ENCODE results near the gene GOLGA8A.

The GOLGA8A gene

GRCh38 chr15:34472947-34473346 is 35.3 kb upstream of the GOLGA8A start:
- Histone ChIP-seq H3K23ac (ENCODE audit: low read depth, low read length, poor library complexity) (no peak overlapping the region), H3K18ac (ENCODE audit: low read length) (no peak overlapping the region), H2BK120ac (ENCODE audit: low read depth, low read length) (no peak overlapping the region), H3K79me1 (ENCODE audit: low read depth, low read length) (no peaks in the 10 kb centered on the region), H2BK12ac (ENCODE audit: low read length) (no peak overlapping the region), H2BK5ac (ENCODE audit: low read length) (no peak overlapping the region), H3K4me1 (ENCODE audit: control insufficient read depth in 2 of 2, insufficient read depth in 1 of 2, low read depth in 1 of 2, low read length in 2 of 2) (no peaks in the 10 kb centered on the region), H3K27me3 (ENCODE audit: control insufficient read depth in 3 of 3, insufficient read depth in 3 of 3, low read depth in 1 of 3, low read length in 3 of 3) (peaks cover 0 to 15% (median 0%) of the 10 kb centered on the region in 3 experiments), H3K14ac (ENCODE audit: low read length) (no peak overlapping the region), H2BK15ac (ENCODE audit: low read length) (no peak overlapping the region), H3K36me3 (replicated peaks in 1 of 2; ENCODE audit: control insufficient read depth in 2 of 2, insufficient read depth in 2 of 2, low read length in 2 of 2) (no peaks in the 10 kb centered on the region), H4K8ac (ENCODE audit: low read depth, low read length) (no peak overlapping the region), H3K4me3 (ENCODE audit: low read length in 2 of 2) (no peak overlapping the region), H3K9ac (ENCODE audit: low read depth, low read length, poor library complexity) (no peak overlapping the region), H3K27ac (replicated peaks; ENCODE audit: low read length) (no peak overlapping the region), H3K4ac (ENCODE audit: low read length) (no peak overlapping the region), H3K9me3 (replicated peaks in 1 of 2; ENCODE audit: control insufficient read depth in 2 of 2, insufficient read depth in 1 of 2, low read depth in 1 of 2, low read length in 2 of 2) (no peaks in the 10 kb centered on the region), H2AFZ (ENCODE audit: low read length) (no peak overlapping the region), H2AK5ac (ENCODE audit: low read depth, low read length) (no peak overlapping the region), H4K91ac (ENCODE audit: low read depth, low read length, poor library complexity) (no peak overlapping the region), H3K4me2 (ENCODE audit: insufficient read depth, low read length, poor library complexity, severe bottlenecking) (no peak overlapping the region)
- WGBS, 2 donors (ENCODE audit: extremely low coverage in 2 of 2, insufficient read length in 2 of 2, insufficient replicate concordance in 1 of 2) = no CpG with 5 or more reads among the region's 2 CpGs
- DNase-seq (ENCODE audit: low spot score) = no peak

GRCh38 chr15:34470892-34471291 is 33.3 kb upstream of the GOLGA8A start:
- Histone ChIP-seq H4K8ac (ENCODE audit: low read depth, low read length) (no peak overlapping the region), H3K4me1 (ENCODE audit: control insufficient read depth in 2 of 2, insufficient read depth in 1 of 2, low read depth in 1 of 2, low read length in 2 of 2) (no peaks in the 10 kb centered on the region), H3K27me3 (ENCODE audit: control insufficient read depth in 3 of 3, insufficient read depth in 3 of 3, low read depth in 1 of 3, low read length in 3 of 3) (peaks cover 0 to 30% (median 0%) of the 10 kb centered on the region in 3 experiments), H4K91ac (ENCODE audit: low read depth, low read length, poor library complexity) (no peak overlapping the region), H2BK5ac (ENCODE audit: low read length) (no peak overlapping the region), H2AFZ (ENCODE audit: low read length) (no peak overlapping the region), H3K79me1 (ENCODE audit: low read depth, low read length) (no peaks in the 10 kb centered on the region), H3K9me3 (replicated peaks in 1 of 2; ENCODE audit: control insufficient read depth in 2 of 2, insufficient read depth in 1 of 2, low read depth in 1 of 2, low read length in 2 of 2) (no peaks in the 10 kb centered on the region), H3K14ac (ENCODE audit: low read length) (no peak overlapping the region), H2BK120ac (ENCODE audit: low read depth, low read length) (no peak overlapping the region), H2AK5ac (ENCODE audit: low read depth, low read length) (no peak overlapping the region), H3K36me3 (replicated peaks in 1 of 2; ENCODE audit: control insufficient read depth in 2 of 2, insufficient read depth in 2 of 2, low read length in 2 of 2) (no peaks in the 10 kb centered on the region), H3K4me2 (ENCODE audit: insufficient read depth, low read length, poor library complexity, severe bottlenecking) (no peak overlapping the region), H2BK12ac (ENCODE audit: low read length) (no peak overlapping the region), H3K4me3 (ENCODE audit: low read length in 2 of 2) (no peak overlapping the region), H3K9ac (ENCODE audit: low read depth, low read length, poor library complexity) (no peak overlapping the region), H3K4ac (ENCODE audit: low read length) (no peak overlapping the region), H3K18ac (ENCODE audit: low read length) (no peak overlapping the region), H3K23ac (ENCODE audit: low read depth, low read length, poor library complexity) (no peak overlapping the region), H2BK15ac (ENCODE audit: low read length) (no peak overlapping the region), H3K27ac (replicated peaks; ENCODE audit: low read length) (no peak overlapping the region)
- DNase-seq (ENCODE audit: low spot score) = no peak
- WGBS, 2 donors (ENCODE audit: extremely low coverage in 2 of 2, insufficient read length in 2 of 2, insufficient replicate concordance in 1 of 2) = no CpG with 5 or more reads among the region's 1 CpG

GRCh38 chr15:34470091-34470490 is 32.5 kb upstream of the GOLGA8A start:
- Histone ChIP-seq H3K9me3 (replicated peaks in 1 of 2; ENCODE audit: control insufficient read depth in 2 of 2, insufficient read depth in 1 of 2, low read depth in 1 of 2, low read length in 2 of 2) (no peaks in the 10 kb centered on the region), H3K36me3 (replicated peaks in 1 of 2; ENCODE audit: control insufficient read depth in 2 of 2, insufficient read depth in 2 of 2, low read length in 2 of 2) (no peaks in the 10 kb centered on the region), H3K4ac (ENCODE audit: low read length) (no peak overlapping the region), H3K23ac (ENCODE audit: low read depth, low read length, poor library complexity) (no peak overlapping the region), H4K8ac (ENCODE audit: low read depth, low read length) (no peak overlapping the region), H4K91ac (ENCODE audit: low read depth, low read length, poor library complexity) (no peak overlapping the region), H3K9ac (ENCODE audit: low read depth, low read length, poor library complexity) (no peak overlapping the region), H2AK5ac (ENCODE audit: low read depth, low read length) (no peak overlapping the region), H3K4me3 (ENCODE audit: low read length in 2 of 2) (no peak overlapping the region), H2AFZ (ENCODE audit: low read length) (no peak overlapping the region), H2BK15ac (ENCODE audit: low read length) (no peak overlapping the region), H3K79me1 (ENCODE audit: low read depth, low read length) (no peaks in the 10 kb centered on the region), H3K14ac (ENCODE audit: low read length) (no peak overlapping the region), H2BK5ac (ENCODE audit: low read length) (no peak overlapping the region), H3K18ac (ENCODE audit: low read length) (no peak overlapping the region), H3K27me3 (ENCODE audit: control insufficient read depth in 3 of 3, insufficient read depth in 3 of 3, low read depth in 1 of 3, low read length in 3 of 3) (peaks cover 0 to 36% (median 0%) of the 10 kb centered on the region in 3 experiments), H3K4me2 (ENCODE audit: insufficient read depth, low read length, poor library complexity, severe bottlenecking) (no peak overlapping the region), H2BK120ac (ENCODE audit: low read depth, low read length) (no peak overlapping the region), H3K4me1 (ENCODE audit: control insufficient read depth in 2 of 2, insufficient read depth in 1 of 2, low read depth in 1 of 2, low read length in 2 of 2) (no peaks in the 10 kb centered on the region), H3K27ac (replicated peaks; ENCODE audit: low read length) (no peak overlapping the region), H2BK12ac (ENCODE audit: low read length) (no peak overlapping the region)
- no CpG with 5 or more reads among the region's 3 CpGs for WGBS, 2 donors (ENCODE audit: extremely low coverage in 2 of 2, insufficient read length in 2 of 2, insufficient replicate concordance in 1 of 2)
- DNase-seq (ENCODE audit: low spot score) = no peak

GRCh38 chr15:34461730-34462129 is 24.1 kb upstream of the GOLGA8A start:
- no peak overlapping the region for H2BK5ac ChIP-seq (ENCODE audit: low read length)
- H3K4me3 ChIP-seq (ENCODE audit: low read length in 2 of 2) = no peak overlapping the region
- H2BK120ac ChIP-seq (ENCODE audit: low read depth, low read length) = no peak overlapping the region
- H3K27ac ChIP-seq (replicated peaks; ENCODE audit: low read length) = no peak overlapping the region
- no peak overlapping the region for H3K18ac ChIP-seq (ENCODE audit: low read length)
- H3K79me1 ChIP-seq (ENCODE audit: low read depth, low read length) = no peaks in the 10 kb centered on the region
- no CpG with 5 or more reads among the region's 1 CpG for WGBS, 2 donors (ENCODE audit: extremely low coverage in 2 of 2, insufficient read length in 2 of 2, insufficient replicate concordance in 1 of 2)
- no peaks in the 10 kb centered on the region for H3K36me3 ChIP-seq (replicated peaks in 1 of 2; ENCODE audit: control insufficient read depth in 2 of 2, insufficient read depth in 2 of 2, low read length in 2 of 2)
- H2AK5ac ChIP-seq (ENCODE audit: low read depth, low read length) = no peak overlapping the region
- H2BK12ac ChIP-seq (ENCODE audit: low read length) = no peak overlapping the region
- H3K27me3 ChIP-seq (ENCODE audit: control insufficient read depth in 3 of 3, insufficient read depth in 3 of 3, low read depth in 1 of 3, low read length in 3 of 3) = peaks cover 0 to 16% (median 0%) of the 10 kb centered on the region in 3 experiments
- no peaks in the 10 kb centered on the region for H3K9me3 ChIP-seq (replicated peaks in 1 of 2; ENCODE audit: control insufficient read depth in 2 of 2, insufficient read depth in 1 of 2, low read depth in 1 of 2, low read length in 2 of 2)
- H4K8ac ChIP-seq (ENCODE audit: low read depth, low read length) = no peak overlapping the region
- no peak overlapping the region for H3K9ac ChIP-seq (ENCODE audit: low read depth, low read length, poor library complexity)
- no peak overlapping the region for H2AFZ ChIP-seq (ENCODE audit: low read length)
- no peak overlapping the region for H3K4me2 ChIP-seq (ENCODE audit: insufficient read depth, low read length, poor library complexity, severe bottlenecking)
- no peak overlapping the region for H3K23ac ChIP-seq (ENCODE audit: low read depth, low read length, poor library complexity)
- H3K4ac ChIP-seq (ENCODE audit: low read length) = no peak overlapping the region
- H2BK15ac ChIP-seq (ENCODE audit: low read length) = no peak overlapping the region
- H4K91ac ChIP-seq (ENCODE audit: low read depth, low read length, poor library complexity) = no peak overlapping the region
- no peak overlapping the region for H3K14ac ChIP-seq (ENCODE audit: low read length)
- DNase-seq (ENCODE audit: low spot score) = no peak
- H3K4me1 ChIP-seq (ENCODE audit: control insufficient read depth in 2 of 2, insufficient read depth in 1 of 2, low read depth in 1 of 2, low read length in 2 of 2) = no peaks in the 10 kb centered on the region

Data from neuronal stem cell (in vitro differentiated cells).